Measurements from ENCODE around the gene TTC38.

GRCh38 chr22:46276563-46276962 lies 8.8 kb downstream of the TTC38 start:
- TF ChIP-seq CTCF (IDR thresholded peaks at IDR 0.05) (no peak), POLR2A (IDR thresholded peaks at IDR 0.05) (no peak)

Measured in esophagus squamous epithelium (tissue), 4 donors.